Measurements from ENCODE around the gene SPOCK3. TPM values are rescaled to one million over a fixed set of nuclear protein-coding genes. Genes with fewer than 3 reads are reported as not detected.
A peak's percentile ranks its signal among the peaks of the same experiment; 100 is the strongest.

The SPOCK3 gene
- total RNA-seq, 1 experiment from 2014 or later: 0.24 TPM

GRCh38 chr4:166895771-166896170, 338.5 kb downstream of the SPOCK3 start (continued):
- TF ChIP-seq TEAD4 (CRISPR knock-in tag; IDR thresholded peaks at IDR 0.05): no peak
- no peak for TF ChIP-seq ZBTB21 (CRISPR knock-in tag; IDR thresholded peaks at IDR 0.05; ENCODE audit: borderline replicate concordance)
- TF ChIP-seq ZNF121 (CRISPR knock-in tag; IDR thresholded peaks at IDR 0.05): no peak
- TF ChIP-seq ELF4 (CRISPR knock-in tag; IDR thresholded peaks at IDR 0.05; ENCODE audit: low read depth): no peak
- no peak for TF ChIP-seq SMAD3 (CRISPR knock-in tag; IDR thresholded peaks at IDR 0.05; ENCODE audit: borderline replicate concordance)
- no peak for TF ChIP-seq ZNF138 (CRISPR knock-in tag; conservative IDR thresholded peaks at IDR 0.05)
- TF ChIP-seq ZNF219 (CRISPR knock-in tag; IDR thresholded peaks at IDR 0.05; ENCODE audit: borderline replicate concordance): no peak
- TF ChIP-seq ZNF416 (CRISPR knock-in tag; IDR thresholded peaks at IDR 0.05): no peak
- no peak for TF ChIP-seq ZNF281 (CRISPR knock-in tag; IDR thresholded peaks at IDR 0.05)
- TF ChIP-seq ZNF671 (CRISPR knock-in tag; IDR thresholded peaks at IDR 0.05): no peak
- TF ChIP-seq E2F4 (CRISPR knock-in tag; IDR thresholded peaks at IDR 0.05; ENCODE audit: borderline replicate concordance, low read depth): no peak
- no peak for TF ChIP-seq FOXJ3 (CRISPR knock-in tag; IDR thresholded peaks at IDR 0.05; ENCODE audit: borderline replicate concordance)

- POLR2A ChIA-PET: no interaction called here
- no peak for DNase-seq (ENCODE audit: low spot score)
- TF ChIP-seq PRDM15 (CRISPR knock-in tag; IDR thresholded peaks at IDR 0.05) (no peak), ZNF532 (CRISPR knock-in tag; IDR thresholded peaks at IDR 0.05; ENCODE audit: borderline replicate concordance) (no peak), ATF3 (CRISPR knock-in tag; conservative IDR thresholded peaks at IDR 0.05) (no peak), ZBTB43 (CRISPR knock-in tag; IDR thresholded peaks at IDR 0.05) (no peak), HMGA2 (CRISPR knock-in tag; IDR thresholded peaks at IDR 0.05) (no peak), NR3C1 (CRISPR knock-in tag; conservative IDR thresholded peaks at IDR 0.05; ENCODE audit: low read depth) (no peak), ZNF232 (CRISPR knock-in tag; IDR thresholded peaks at IDR 0.05) (no peak), OVOL2 (CRISPR knock-in tag; IDR thresholded peaks at IDR 0.05; ENCODE audit: borderline replicate concordance) (no peak), SMAD4 (CRISPR knock-in tag; IDR thresholded peaks at IDR 0.05) (no peak)
- ATAC-seq: peak; percentile 69
- Mint-ChIP-seq H3K27me3 (ENCODE audit: low read depth) (no peaks in the 10 kb centered on the region), H3K27ac (no peak overlapping the region), H3K36me3 (no peaks in the 10 kb centered on the region), H3K9me3 (no peaks in the 10 kb centered on the region), H3K4me3 (no peak overlapping the region), H3K4me1 (no peaks in the 10 kb centered on the region)
- CTCF ChIA-PET: no interaction called here
Observed at GRCh38 chr4:166887457-166887856, 346.8 kb downstream of the SPOCK3 start.

Measured in WTC11 (cell line).